ENCODE data around the gene SHD.
A peak's percentile ranks its signal among the peaks of the same experiment; 100 is the strongest.

The SHD gene

DNA sequence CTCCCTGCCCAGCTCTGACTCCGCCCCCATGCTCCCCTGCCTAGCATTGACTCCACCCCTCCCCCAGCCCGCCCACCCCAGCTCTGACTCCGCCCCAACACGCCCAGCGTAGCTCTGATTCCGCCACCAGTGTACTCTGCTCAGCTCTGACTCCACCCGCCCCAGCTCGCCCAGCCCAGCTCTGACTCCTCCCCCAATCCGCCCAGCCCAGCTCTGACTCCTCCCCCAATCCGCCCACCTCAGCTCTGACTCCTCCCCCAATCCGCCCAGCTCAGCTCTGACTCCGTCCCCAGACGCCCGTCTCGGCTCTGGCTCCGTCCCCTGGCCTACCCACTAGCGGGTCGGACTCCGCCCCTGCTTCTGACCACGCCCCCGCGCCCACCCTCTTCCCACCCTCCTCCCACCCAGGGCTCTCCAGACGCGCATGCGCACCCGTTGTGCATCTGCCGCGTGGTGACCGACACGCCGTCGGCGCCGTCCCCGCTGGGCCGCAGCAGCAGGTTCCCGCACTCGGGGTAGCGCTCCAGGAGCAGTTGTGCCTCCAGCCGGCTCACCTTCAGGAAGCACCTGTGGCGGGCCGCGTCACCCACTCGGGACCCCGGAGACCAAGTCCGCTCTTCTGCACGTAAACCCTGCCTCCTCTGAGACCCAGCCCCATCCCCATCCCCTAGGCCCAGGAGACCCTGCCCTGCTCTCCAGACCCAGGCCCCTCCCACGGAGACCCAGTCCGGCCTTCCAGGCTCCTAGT, 49.4 kb downstream of the SHD start:
- peak; percentile 86 to 100 (median 92) for DNase-seq

GRCh38 chr19:4328991-4329681, 50.1 kb downstream of the SHD start:
- DNase-seq = peak in 1 of 4 experiments; percentile 23

DNA sequence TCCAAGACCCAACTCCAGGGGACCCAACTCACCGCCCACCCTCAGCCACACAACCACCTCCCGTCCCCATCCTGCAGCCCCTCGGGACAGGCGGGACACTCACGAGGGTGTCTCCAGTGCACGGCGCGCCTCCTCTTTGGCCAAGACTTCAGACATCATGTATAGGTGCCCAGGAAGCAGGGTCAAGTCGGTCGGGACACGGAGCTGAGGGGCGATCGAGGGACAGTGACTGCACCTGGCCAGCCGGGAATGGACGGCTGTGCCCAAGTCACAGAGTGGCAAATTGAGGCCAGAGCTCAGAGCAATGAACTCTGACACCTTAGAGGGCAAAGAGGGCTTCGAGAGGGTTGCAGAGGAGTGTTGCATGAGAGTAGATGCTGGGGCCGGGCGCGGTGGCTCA, 50.8 kb downstream of the SHD start:
- DNase-seq = no peak

DNA sequence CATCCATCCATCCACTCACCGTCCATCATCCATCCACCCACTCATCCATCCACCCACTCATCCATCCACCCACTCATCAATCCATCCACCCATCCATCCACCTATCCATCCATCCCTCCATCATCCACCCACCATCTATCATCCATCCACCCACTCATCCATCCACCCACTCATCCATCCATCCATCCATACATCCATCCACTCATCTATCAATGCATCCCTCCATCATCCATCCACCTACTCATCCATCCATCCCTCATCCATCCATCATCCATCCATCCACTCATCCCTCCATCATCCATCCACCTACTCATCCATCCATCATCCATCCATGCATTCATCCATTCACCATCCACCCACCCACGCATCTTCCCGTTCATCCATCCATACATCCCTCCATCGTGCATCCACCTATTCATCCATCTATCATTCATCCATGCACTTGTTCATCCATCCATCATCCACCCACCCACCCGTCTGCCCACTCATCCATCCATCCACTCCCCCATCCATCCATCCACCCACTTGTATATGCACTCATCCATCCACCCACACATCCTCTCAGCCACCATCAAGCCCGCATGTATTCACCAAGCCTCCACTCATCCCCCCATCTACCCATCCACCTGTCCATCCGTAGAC, 56.0 kb downstream of the SHD start:
- no peak for DNase-seq

- DNase-seq = no peak
These were observed 58.9 kb downstream of the SHD start for GRCh38 chr19:4337906-4338440.

GRCh38 chr19:4338441-4339355, 59.6 kb downstream of the SHD start, which contains the start of gene STAP2:
Gene STAP2 (minus strand): TSS chr19:4338827. CDS start chr19:4338753, 74 bp downstream.
- no peak for DNase-seq
